M059J (cell line): Measurements from ENCODE around the gene VIPAS39. TPM values are rescaled to one million over a fixed set of nuclear protein-coding genes. Genes with fewer than 3 reads are reported as not detected.
A peak's percentile ranks its signal among the peaks of the same experiment; 100 is the strongest.

Experiments used
- DNase-seq: peaks from one replicate; pipeline ENCODE4 v3.0.0-alpha.2; 2012; ENCODE audit warnings: low read depth
- total RNA-seq: library from RNA; depleted of rRNA; stranded (reverse); fragments of >200 nt; shearing (Covaris generic); gene quantifications from 2 replicates; pipeline ENCODE4 v1.2.3, GENCODE V29; 2014; rRNA removed

VIPAS39 gene
- 19.4 and 21.3 TPM in 2 replicates for total RNA-seq

GRCh38 chr14:77457522-77458248, at the start of gene VIPAS39, which contains the start of gene AHSA1:
VIPAS39 (minus strand) TSS chr14:77457601; CDS start chr14:77454102, 3,499 bp downstream.
AHSA1 (plus strand) TSS chr14:77458093; CDS start chr14:77458190, 97 bp downstream.
- peak; percentile 99 for DNase-seq

- no peak for DNase-seq
Observed at GRCh38 chr14:77505031-77505430, 47.6 kb upstream of the VIPAS39 start.

- DNase-seq, result no peak
Observed at GRCh38 chr14:77503138-77503537, 45.7 kb upstream of the VIPAS39 start.

GRCh38 chr14:77502109-77502782, 44.8 kb upstream of the VIPAS39 start:
- DNase-seq, result no peak

GRCh38 chr14:77498984-77499527, 41.7 kb upstream of the VIPAS39 start:
- no peak for DNase-seq

- peak; percentile 33 for DNase-seq
Observed at GRCh38 chr14:77498120-77498979, 40.9 kb upstream of the VIPAS39 start, which contains the start of gene ISM2. ISM2 (minus strand) TSS chr14:77498816; CDS start chr14:77498793, 23 bp downstream.

GRCh38 chr14:77495334-77495733, 37.9 kb upstream of the VIPAS39 start:
- DNase-seq, result no peak

- DNase-seq, result no peak
Observed at GRCh38 chr14:77491056-77491455, 33.7 kb upstream of the VIPAS39 start.

GRCh38 chr14:77490347-77490986, 33.1 kb upstream of the VIPAS39 start:
- no peak for DNase-seq

GRCh38 chr14:77489041-77489440, 31.6 kb upstream of the VIPAS39 start:
- no peak for DNase-seq

GRCh38 chr14:77488558-77488957, 31.2 kb upstream of the VIPAS39 start:
- DNase-seq, result no peak

GRCh38 chr14:77485901-77486678, 28.7 kb upstream of the VIPAS39 start:
- peak; percentile 65 for DNase-seq

GRCh38 chr14:77485256-77485655, 27.9 kb upstream of the VIPAS39 start:
- peak; percentile 37 for DNase-seq

- DNase-seq, result no peak
Observed at GRCh38 chr14:77482422-77482821, 25.0 kb upstream of the VIPAS39 start.

- DNase-seq, result no peak
Observed at GRCh38 chr14:77478796-77479195, 21.4 kb upstream of the VIPAS39 start.

GRCh38 chr14:77478029-77478428, 20.6 kb upstream of the VIPAS39 start:
- DNase-seq, result no peak

- DNase-seq, result no peak
Observed at GRCh38 chr14:77475432-77476115, 18.2 kb upstream of the VIPAS39 start.

GRCh38 chr14:77474479-77475177, 17.2 kb upstream of the VIPAS39 start:
- no peak for DNase-seq

- no peak for DNase-seq
Observed at GRCh38 chr14:77473921-77474320, 16.5 kb upstream of the VIPAS39 start.
